ENCODE results near the gene GHRHR.
A peak's percentile ranks its signal among the peaks of the same experiment; 100 is the strongest.

Gene GHRHR

DNA sequence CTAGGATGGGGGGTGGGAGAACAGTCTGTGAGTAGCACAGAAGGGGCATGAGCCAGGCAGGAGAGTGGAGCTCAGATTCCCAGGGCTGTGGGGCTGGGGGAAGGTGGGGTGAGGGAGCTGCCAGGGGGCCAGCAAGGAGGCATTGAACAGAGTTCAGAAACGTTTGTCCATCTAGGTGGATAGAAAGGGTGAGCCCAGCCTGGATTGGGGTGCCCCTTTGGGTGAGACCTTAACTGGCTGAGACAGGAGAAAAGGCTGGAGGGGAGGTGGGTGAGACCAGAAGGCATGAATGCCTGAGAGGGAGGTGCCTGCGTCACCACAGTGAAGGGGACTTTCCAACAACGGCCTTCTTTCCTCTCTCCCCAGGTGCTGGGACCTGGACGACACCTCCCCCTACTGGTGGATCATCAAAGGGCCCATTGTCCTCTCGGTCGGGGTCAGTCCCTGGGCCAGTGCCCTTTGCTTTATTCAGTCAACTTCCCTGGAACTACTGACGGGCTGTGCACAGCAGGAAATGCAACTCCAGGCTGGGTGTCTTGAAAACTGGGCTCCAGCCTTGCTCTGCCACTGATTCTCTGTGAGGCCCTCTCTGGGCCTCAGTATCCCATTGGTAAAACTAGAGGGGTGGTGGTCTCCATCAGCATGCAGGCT lies 11.0 kb downstream of the GHRHR start:
- no peak overlapping the region for H3K4me3 ChIP-seq (IDR thresholded peaks at IDR 0.05; ENCODE audit: insufficient read depth, low read depth, low read length)
- TF ChIP-seq, protein P1, sequence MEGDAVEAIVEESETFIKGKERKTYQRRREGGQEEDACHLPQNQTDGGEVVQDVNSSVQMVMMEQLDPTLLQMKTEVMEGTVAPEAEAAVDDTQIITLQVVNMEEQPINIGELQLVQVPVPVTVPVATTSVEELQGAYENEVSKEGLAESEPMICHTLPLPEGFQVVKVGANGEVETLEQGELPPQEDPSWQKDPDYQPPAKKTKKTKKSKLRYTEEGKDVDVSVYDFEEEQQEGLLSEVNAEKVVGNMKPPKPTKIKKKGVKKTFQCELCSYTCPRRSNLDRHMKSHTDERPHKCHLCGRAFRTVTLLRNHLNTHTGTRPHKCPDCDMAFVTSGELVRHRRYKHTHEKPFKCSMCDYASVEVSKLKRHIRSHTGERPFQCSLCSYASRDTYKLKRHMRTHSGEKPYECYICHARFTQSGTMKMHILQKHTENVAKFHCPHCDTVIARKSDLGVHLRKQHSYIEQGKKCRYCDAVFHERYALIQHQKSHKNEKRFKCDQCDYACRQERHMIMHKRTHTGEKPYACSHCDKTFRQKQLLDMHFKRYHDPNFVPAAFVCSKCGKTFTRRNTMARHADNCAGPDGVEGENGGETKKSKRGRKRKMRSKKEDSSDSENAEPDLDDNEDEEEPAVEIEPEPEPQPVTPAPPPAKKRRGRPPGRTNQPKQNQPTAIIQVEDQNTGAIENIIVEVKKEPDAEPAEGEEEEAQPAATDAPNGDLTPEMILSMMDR (conservative IDR thresholded peaks at IDR 0.05; ENCODE audit: low read depth, low read length) = peak; percentile 98
- peak overlapping the region; percentile 92 for H3K27ac ChIP-seq
- H3K36me3 ChIP-seq (ENCODE audit: insufficient read depth) = no peaks in the 10 kb centered on the region
- H4K20me1 ChIP-seq (ENCODE audit: insufficient read depth) = no peaks in the 10 kb centered on the region
- peak overlapping the region; percentile 78 for H3K9ac ChIP-seq
- peak overlapping the region; percentile 95 for H3K4me2 ChIP-seq
- peak overlapping the region; percentile 90 for H2AFZ ChIP-seq (ENCODE audit: low read depth)
- H3K79me2 ChIP-seq (ENCODE audit: insufficient read depth, low read depth) = no peaks in the 10 kb centered on the region
- no peaks in the 10 kb centered on the region for H3K27me3 ChIP-seq (ENCODE audit: insufficient read depth, low read depth)
- peaks cover 22% of the 10 kb centered on the region for H3K4me1 ChIP-seq (ENCODE audit: low read depth, poor library complexity, severe bottlenecking)

- peak overlapping the region; percentile 95 for H3K4me2 ChIP-seq
- no peaks in the 10 kb centered on the region for H3K79me2 ChIP-seq (ENCODE audit: insufficient read depth, low read depth)
- peak overlapping the region; percentile 78 for H3K9ac ChIP-seq
- H3K27me3 ChIP-seq (ENCODE audit: insufficient read depth, low read depth) = no peaks in the 10 kb centered on the region
- TF ChIP-seq, protein P1 (conservative IDR thresholded peaks at IDR 0.05; ENCODE audit: low read depth, low read length) = no peak
- H3K4me1 ChIP-seq (ENCODE audit: low read depth, poor library complexity, severe bottlenecking) = peaks cover 22% of the 10 kb centered on the region
- no peaks in the 10 kb centered on the region for H4K20me1 ChIP-seq (ENCODE audit: insufficient read depth)
- peak overlapping the region; percentile 90 for H2AFZ ChIP-seq (ENCODE audit: low read depth)
- H3K4me3 ChIP-seq (IDR thresholded peaks at IDR 0.05; ENCODE audit: insufficient read depth, low read depth, low read length) = no peak overlapping the region
- H3K36me3 ChIP-seq (ENCODE audit: insufficient read depth) = no peaks in the 10 kb centered on the region
- H3K27ac ChIP-seq = peak overlapping the region; percentile 92
These were observed 11.6 kb downstream of the GHRHR start for GRCh38 chr7:30975256-30975899.

GRCh38 chr7:30976381-30976780 lies 12.6 kb downstream of the GHRHR start:
- H3K27ac ChIP-seq = no peak overlapping the region

DNA sequence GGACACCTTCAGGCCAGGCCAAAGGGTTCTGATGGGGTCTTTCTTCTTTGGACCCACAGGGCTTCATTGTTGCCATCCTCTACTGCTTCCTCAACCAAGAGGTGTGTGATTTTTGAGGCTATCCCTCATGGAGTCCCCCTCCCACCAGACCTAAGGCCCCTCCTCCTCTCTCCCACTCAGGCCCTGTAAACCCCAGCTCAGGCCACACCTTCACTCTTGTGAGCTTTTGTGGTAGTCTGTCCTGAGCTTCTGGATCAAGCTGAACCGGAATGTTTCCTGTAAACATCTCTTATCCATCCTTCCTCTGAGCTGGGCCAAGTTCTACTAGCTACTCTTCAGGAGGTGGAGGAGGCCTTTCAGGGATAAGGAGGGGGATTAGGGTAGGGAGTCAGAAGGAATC lies 13.5 kb downstream of the GHRHR start:
- Histone ChIP-seq H3K9ac (no peak overlapping the region), H3K79me2 (ENCODE audit: insufficient read depth, low read depth) (no peaks in the 10 kb centered on the region), H3K27ac (no peak overlapping the region), H3K36me3 (ENCODE audit: insufficient read depth) (no peaks in the 10 kb centered on the region), H3K4me2 (no peak overlapping the region), H3K4me1 (ENCODE audit: low read depth, poor library complexity, severe bottlenecking) (peaks cover 22% of the 10 kb centered on the region), H4K20me1 (ENCODE audit: insufficient read depth) (no peaks in the 10 kb centered on the region), H2AFZ (ENCODE audit: low read depth) (no peak overlapping the region), H3K4me3 (IDR thresholded peaks at IDR 0.05; ENCODE audit: insufficient read depth, low read depth, low read length) (no peak overlapping the region), H3K27me3 (ENCODE audit: insufficient read depth, low read depth) (no peaks in the 10 kb centered on the region)
- TF ChIP-seq, protein P1 (conservative IDR thresholded peaks at IDR 0.05; ENCODE audit: low read depth, low read length) = no peak

More at GRCh38 chr7:30976381-30976780, 12.6 kb downstream of the GHRHR start:
- H3K79me2 ChIP-seq (ENCODE audit: insufficient read depth, low read depth) = no peaks in the 10 kb centered on the region
- H2AFZ ChIP-seq (ENCODE audit: low read depth) = no peak overlapping the region
- no peak overlapping the region for H3K4me2 ChIP-seq
- peaks cover 22% of the 10 kb centered on the region for H3K4me1 ChIP-seq (ENCODE audit: low read depth, poor library complexity, severe bottlenecking)
- H3K36me3 ChIP-seq (ENCODE audit: insufficient read depth) = no peaks in the 10 kb centered on the region
- TF ChIP-seq, protein P1 (conservative IDR thresholded peaks at IDR 0.05; ENCODE audit: low read depth, low read length) = no peak
- H3K4me3 ChIP-seq (IDR thresholded peaks at IDR 0.05; ENCODE audit: insufficient read depth, low read depth, low read length) = no peak overlapping the region
- H3K27me3 ChIP-seq (ENCODE audit: insufficient read depth, low read depth) = no peaks in the 10 kb centered on the region
- no peak overlapping the region for H3K9ac ChIP-seq
- H4K20me1 ChIP-seq (ENCODE audit: insufficient read depth) = no peaks in the 10 kb centered on the region

Measured in KMS-11 (cell line).